GM12878 (cell line): Measurements from ENCODE around the gene GPR107. TPM values are rescaled to one million over a fixed set of nuclear protein-coding genes. Genes with fewer than 3 reads are reported as not detected.

Experiments
- ATAC-seq: fragments of 200-7000 bp; cut with Tn5 transposase; 3 replicates; pipeline ENCODE4 v1.9.1; 2020; ENCODE audit warnings: mild to moderate bottlenecking, moderate library complexity
- BruUV-seq: library from RNA; stranded (reverse); fragments of 400-500 nt; replicated peaks from 2 replicates; lab custom pipeline; 2021; lab: Mats Ljungman, UMichigan
- CTCF ChIA-PET: fragments of 300-600 bp; sonication (Branson Sonifier 250); formaldehyde crosslinking; extraction: SDS; loops from one replicate; lab custom pipeline; 2021; ENCODE audit warnings: inconsistent platforms; lab: Yijun Ruan, JAX
- POLR2A ChIA-PET: fragments of 350-600 bp; formaldehyde crosslinking; extraction: SDS; loops from one replicate; lab custom pipeline; 2021; ENCODE audit warnings: inconsistent platforms; lab: Charles Lee
- RAD21 ChIA-PET: fragments of 300-600 bp; sonication (Branson Sonifier 250); formaldehyde crosslinking; loops from one replicate; lab custom pipeline; 2023; ENCODE audit warnings: antibody characterized with exemption; ENCODE audit not compliant: unreplicated experiment; lab: Charles Lee
- SMC1A ChIA-PET: fragments of 300-600 bp; sonication (Branson Sonifier 250); formaldehyde crosslinking; loops from one replicate; lab custom pipeline; 2023; ENCODE audit not compliant: unreplicated experiment, uncharacterized antibody; lab: Charles Lee
- DNase-seq: peaks from one replicate; pipeline ENCODE4 v3.0.0-alpha.2; 2011; ENCODE audit warnings: low read depth, low spot score
- FAIRE-seq: peaks from 3 replicates; lab custom pipeline; 2011; peaks lifted over from hg19 to GRCh38; lab: Jason Lieb, UNC
- H2AFZ ChIP-seq: 2 replicates; pipeline ENCODE4 v1.6.0; 2011; ENCODE audit warnings: low read depth, low read length, control low read depth; ENCODE audit not compliant: control insufficient read depth
- H3K27ac ChIP-seq: 2 replicates; pipeline ENCODE4 v1.5.1; 2011; ENCODE audit warnings: control low read depth; ENCODE audit not compliant: control insufficient read depth, insufficient read depth
- H3K27me3 ChIP-seq, 2 experiments: replicated peaks in 1 of 2; 2 replicates each; pipeline versions ENCODE4 v1.6.0 to v1.6.1; 2011; ENCODE audit warnings: low read length in 1 of 2; ENCODE audit not compliant: control insufficient read depth in 2 of 2, insufficient read depth in 2 of 2
- H3K36me3 ChIP-seq, 2 experiments: 2 replicates each; pipeline ENCODE4 v1.5.1; 2011; ENCODE audit warnings: low read length in 1 of 2; ENCODE audit not compliant: control insufficient read depth in 2 of 2, insufficient read depth in 2 of 2
- H3K4me1 ChIP-seq: 2 replicates; pipeline ENCODE4 v1.6.1; 2011; ENCODE audit warnings: mild to moderate bottlenecking, low read length, moderate library complexity, mixed read lengths; ENCODE audit not compliant: control insufficient read depth, insufficient read depth
- H3K4me2 ChIP-seq: 2 replicates; pipeline ENCODE4 v1.6.0; 2011; ENCODE audit warnings: control low read depth; ENCODE audit not compliant: control insufficient read depth, insufficient read depth
- H3K4me3 ChIP-seq: fragments of 200-600 bp; sonication (generic); 2 replicates; pipeline ENCODE4 v1.5.1; 2016
- H3K79me2 ChIP-seq: 2 replicates; pipeline ENCODE4 v1.6.0; 2011; ENCODE audit warnings: low read length; ENCODE audit not compliant: control insufficient read depth, insufficient read depth
- H3K9ac ChIP-seq: 2 replicates; pipeline ENCODE4 v1.8.0; 2011; ENCODE audit warnings: low read length, control low read depth, mixed read lengths; ENCODE audit not compliant: control insufficient read depth, insufficient read depth
- H3K9me3 ChIP-seq: replicated peaks from 3 replicates; pipeline ENCODE4 v1.5.1; 2011; ENCODE audit warnings: mild to moderate bottlenecking, low read length; ENCODE audit not compliant: control insufficient read depth, insufficient read depth
- H4K20me1 ChIP-seq: 2 replicates; pipeline ENCODE4 v1.6.0; 2011; ENCODE audit not compliant: control insufficient read depth, insufficient read depth
- BCL11A ChIP-seq: IDR thresholded peaks from 2 replicates; pipeline ENCODE4 v1.6.1; 2011; ENCODE audit warnings: low read depth, low read length
- EZH2 ChIP-seq: IDR thresholded peaks from 2 replicates; pipeline ENCODE4 v1.6.1; 2012; ENCODE audit warnings: low read depth, mild to moderate bottlenecking, control low read depth, inconsistent platforms, low read length, borderline replicate concordance; ENCODE audit not compliant: control insufficient read depth
- IKZF1 ChIP-seq: fragments of 450-650 bp; conservative IDR thresholded peaks from 2 replicates; pipeline ENCODE4 v1.6.1; 2017; ENCODE audit warnings: antibody characterized with exemption, mild to moderate bottlenecking
- MTA2 ChIP-seq: fragments of 450-650 bp; IDR thresholded peaks from 2 replicates; pipeline ENCODE4 v1.6.1; 2016; ENCODE audit warnings: low read depth, mild to moderate bottlenecking, moderate library complexity
- NFXL1 ChIP-seq: fragments of 450-650 bp; IDR thresholded peaks from 2 replicates; pipeline ENCODE4 v1.6.1; 2017; ENCODE audit warnings: antibody characterized with exemption, mild to moderate bottlenecking, borderline replicate concordance
- TCF12 ChIP-seq: IDR thresholded peaks from 2 replicates; pipeline ENCODE4 v1.6.1; 2011; ENCODE audit warnings: low read depth, mild to moderate bottlenecking, low read length
- WGBS: methylation state at CpG from one replicate; pipeline ENCODE4 v1.1.6; 2016; ENCODE audit warnings: low lambda C conversion rate; ENCODE audit not compliant: insufficient replicate concordance, insufficient coverage; ENCODE audit errors: missing lambda C conversion rate; 5-methylcytosine and 5-hydroxymethylcytosine counted together
- in situ Hi-C: fragments of 300-500 bp; cut with MboI; formaldehyde crosslinking; loops from 9 replicates; pipeline ENCODE4 v1.14.3; 2018; ENCODE audit warnings: mixed read lengths
- intact Hi-C: fragments of 100-400 bp; cut with micrococcal nuclease; formaldehyde crosslinking; loops from one replicate; pipeline ENCODE4 v1.14.2; 2022; ENCODE audit not compliant: unreplicated experiment
- polyA plus RNA-seq, 11 experiments: library from polyadenylated mRNA; depleted of rRNA in 4 of 11; unstranded in 6 of 11; stranded (reverse) in 5 of 11; fragments of >200 nt; fragmentation: Nextera tagmentation in 4 of 11; fragmentation: Illumina TruSeq in 1 of 11; extraction: Ambion mirVana in 4 of 11; extraction: Trizol in 1 of 11; gene quantifications; 1 replicate in 1 of 11; 2 replicates in 10 of 11; pipeline versions ENCODE4 v1.2.1 to v1.2.3, GENCODE V29; 2011 to 2016; ENCODE audit warnings: inconsistent platforms in 2 of 11, missing spikeins in 2 of 11, low read depth in 1 of 11
- total RNA-seq, 4 experiments: library from RNA; depleted of rRNA in 3 of 4; stranded (reverse); fragments of >200 nt in 3 of 4; fragmentation: Illumina TruSeq in 1 of 4; extraction: Trizol in 1 of 4; gene quantifications; 2 replicates each; pipeline versions ENCODE4 v1.2.1 to v1.2.3, GENCODE V29; 2013 to 2021
- TF ChIP-seq, protein P1 (sequence below): IDR thresholded peaks from 2 replicates; pipeline ENCODE4 v1.6.1; 2011; ENCODE audit warnings: borderline replicate concordance, low read depth, mild to moderate bottlenecking, moderate library complexity, low read length; ENCODE audit not compliant: insufficient read depth, poor library complexity, severe bottlenecking

The GPR107 gene
- total and polyA plus RNA-seq, 10 of the 15 experiments (the other 5 are each of a cell fraction or from before 2014, with no cell fraction given) = 2.7 to 21.4 (median 10.6) TPM

DNA sequence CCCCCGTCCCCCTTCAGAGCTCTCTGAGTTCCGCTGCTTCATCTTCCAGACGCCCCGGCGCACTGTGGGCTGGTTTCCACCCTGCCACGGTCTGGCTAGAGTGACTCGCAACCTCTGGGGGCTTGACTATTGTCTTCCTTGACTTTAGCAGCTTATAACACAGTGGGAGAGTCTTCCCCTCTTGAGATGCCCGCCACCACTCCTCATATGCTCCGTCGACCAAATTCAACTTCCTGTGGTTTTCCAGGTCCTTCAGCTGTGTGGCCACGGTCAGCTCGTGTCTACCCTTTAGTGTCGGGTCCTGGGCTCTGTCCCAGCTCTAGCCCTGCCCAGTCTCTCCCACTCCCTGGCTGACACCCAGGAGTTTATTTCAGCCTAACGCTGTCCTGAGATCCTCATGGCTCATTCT is 90.3 kb downstream of the GPR107 start:
- no TSS peak for BruUV-seq
- ChIA-PET POLR2A (interaction anchor here (0.6 kb wide), 1 partner anchor 93 kb away, joined by 4 read pairs; no protein-coding TSS in a partner anchor), CTCF (interaction anchor here (1.2 kb wide), 1 partner anchor 102 kb away, joined by 3 read pairs; no protein-coding TSS in a partner anchor), RAD21 (no interaction called here), SMC1A (interaction anchor here (0.7 kb wide), 1 partner anchor 8 kb away, joined by 3 read pairs; no protein-coding TSS in a partner anchor)
- no peak overlapping the region for H3K4me2 ChIP-seq
- FAIRE-seq (no peak), DNase-seq (no peak), ATAC-seq (no peak; the same call in 2 of the 3 replicates)
- H3K36me3 ChIP-seq = no peaks in the 10 kb centered on the region
- H4K20me1 ChIP-seq = no peaks in the 10 kb centered on the region
- intact Hi-C loops (no loop called here), in situ Hi-C loops (no loop called here)
- 35% methylated on average over 14 of the region's 14 CpGs for WGBS
- no peaks in the 10 kb centered on the region for H3K4me1 ChIP-seq
- no peaks in the 10 kb centered on the region for H3K9me3 ChIP-seq
- TF ChIP-seq MTA2 (no peak), TCF12 (no peak), BCL11A (no peak), NFXL1 (no peak), IKZF1 (no peak), EZH2 (no peak)
- TF ChIP-seq, protein P1, sequence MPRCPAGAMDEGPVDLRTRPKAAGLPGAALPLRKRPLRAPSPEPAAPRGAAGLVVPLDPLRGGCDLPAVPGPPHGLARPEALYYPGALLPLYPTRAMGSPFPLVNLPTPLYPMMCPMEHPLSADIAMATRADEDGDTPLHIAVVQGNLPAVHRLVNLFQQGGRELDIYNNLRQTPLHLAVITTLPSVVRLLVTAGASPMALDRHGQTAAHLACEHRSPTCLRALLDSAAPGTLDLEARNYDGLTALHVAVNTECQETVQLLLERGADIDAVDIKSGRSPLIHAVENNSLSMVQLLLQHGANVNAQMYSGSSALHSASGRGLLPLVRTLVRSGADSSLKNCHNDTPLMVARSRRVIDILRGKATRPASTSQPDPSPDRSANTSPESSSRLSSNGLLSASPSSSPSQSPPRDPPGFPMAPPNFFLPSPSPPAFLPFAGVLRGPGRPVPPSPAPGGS = no peak
- no peaks in the 10 kb centered on the region for H3K27me3 ChIP-seq
- no peak overlapping the region for H2AFZ ChIP-seq
- no peak overlapping the region for H3K9ac ChIP-seq
- H3K79me2 ChIP-seq = no peaks in the 10 kb centered on the region
- H3K4me3 ChIP-seq = no peak overlapping the region
- H3K27ac ChIP-seq = no peak overlapping the region
